ENCODE data around the gene BID.

- TF ChIP-seq CTCF (IDR thresholded peaks at IDR 0.05) (no peak), POLR2A (IDR thresholded peaks at IDR 0.05) (no peak)
These were observed 22.7 kb downstream of the BID start for GRCh38 chr22:17751596-17751995.

All from suprapubic skin (tissue), 3 donors.